Measurements from ENCODE around the gene EGFL8.

Gene EGFL8

DNA sequence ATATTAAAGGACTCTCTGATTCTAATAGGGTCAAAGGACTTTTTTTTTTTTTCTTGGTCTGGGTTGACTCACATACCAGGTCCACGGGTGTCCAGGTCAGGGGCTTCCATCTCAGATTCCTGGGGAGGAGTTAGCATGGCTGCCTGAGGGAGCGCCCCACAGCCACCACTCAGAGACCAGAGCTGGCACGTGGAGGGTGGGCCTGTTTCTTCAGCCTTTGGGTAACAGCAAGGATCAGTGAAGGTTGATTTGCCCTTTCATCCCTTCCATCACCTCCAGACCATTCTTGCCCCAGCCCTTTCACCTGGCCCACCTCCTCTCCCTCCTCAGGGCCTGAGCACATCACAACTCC, 33.9 kb downstream of the EGFL8 start:
- peak in 1 of 2 donors; percentile 66 for DNase-seq
- Histone ChIP-seq H3K36me3 (no peaks in the 10 kb centered on the region), H3K9me3 (no peaks in the 10 kb centered on the region), H3K27ac (no peak overlapping the region), H3K4me1 (peaks cover 0 to 19% (median 16%) of the 10 kb centered on the region in 4 donors), H3K4me3 (no peak overlapping the region), H3K27me3 (peaks cover 0 to 25% of the 10 kb centered on the region in 2 donors)
- no peak for TF ChIP-seq CTCF (IDR thresholded peaks at IDR 0.05)
- intact Hi-C loops (cut with DNase I; ENCODE audit: low total_unique reads): no loop called here

- TF ChIP-seq CTCF (IDR thresholded peaks at IDR 0.05): no peak
- DNase-seq: peak in 1 of 2 donors; percentile 65
- intact Hi-C loops (cut with DNase I; ENCODE audit: low total_unique reads): no loop called here
These were observed 34.5 kb downstream of the EGFL8 start for GRCh38 chr6:32198866-32199265.

DNA sequence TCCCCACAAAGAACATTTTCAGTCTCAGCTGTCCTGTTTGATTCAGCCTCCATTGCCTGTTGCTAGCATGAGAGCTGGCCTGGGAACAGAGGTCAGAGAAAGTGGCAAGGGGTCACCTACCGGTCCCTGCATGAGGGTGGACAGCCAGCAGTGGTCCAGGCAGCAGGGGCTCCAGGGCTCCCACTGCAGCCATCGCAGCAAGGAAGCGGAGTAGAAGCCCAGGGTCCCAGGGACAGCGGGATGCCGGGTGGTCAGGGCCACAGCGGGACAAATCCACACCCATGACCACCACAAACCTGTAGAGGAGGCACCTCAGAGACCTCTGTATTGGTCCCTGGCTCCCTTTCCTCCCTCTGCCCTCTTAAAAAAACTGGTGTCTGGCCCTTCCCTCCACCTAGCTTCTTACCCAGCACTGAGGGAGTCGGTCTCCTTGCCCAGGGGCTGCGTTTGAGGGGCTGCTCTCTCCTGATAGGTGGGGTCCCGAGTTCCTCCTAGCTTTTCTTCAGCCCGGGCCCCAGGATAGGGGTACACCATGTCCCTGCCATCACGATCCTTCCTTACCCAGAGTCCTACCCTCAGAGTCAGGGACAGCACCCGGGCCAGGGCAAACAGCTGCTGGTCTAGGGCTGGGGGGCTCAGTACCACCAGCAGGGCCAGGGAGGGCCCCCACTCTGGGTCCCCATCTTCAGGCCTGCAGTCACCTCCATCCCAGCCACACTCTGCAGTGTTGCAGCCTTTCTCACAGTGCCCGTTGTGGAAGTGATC, 36.5 kb downstream of the EGFL8 start:
- H3K27me3 ChIP-seq: peaks cover 0 to 35% of the 10 kb centered on the region in 2 donors
- no peak for DNase-seq
- H3K36me3 ChIP-seq: no peaks in the 10 kb centered on the region
- no peak for TF ChIP-seq CTCF (IDR thresholded peaks at IDR 0.05)
- H3K4me1 ChIP-seq: peaks cover 0 to 10% (median 9%) of the 10 kb centered on the region in 4 donors
- intact Hi-C loops (cut with DNase I; ENCODE audit: low total_unique reads): no loop called here
- no peak overlapping the region for H3K27ac ChIP-seq
- no peaks in the 10 kb centered on the region for H3K9me3 ChIP-seq
- H3K4me3 ChIP-seq: no peak overlapping the region

More at GRCh38 chr6:32198866-32199265, 34.5 kb downstream of the EGFL8 start:
- Histone ChIP-seq H3K4me3 (no peak overlapping the region), H3K9me3 (no peaks in the 10 kb centered on the region), H3K4me1 (peaks cover 0 to 18% (median 16%) of the 10 kb centered on the region in 4 donors), H3K27ac (no peak overlapping the region), H3K27me3 (peaks cover 0 to 31% of the 10 kb centered on the region in 2 donors), H3K36me3 (no peaks in the 10 kb centered on the region)

DNA sequence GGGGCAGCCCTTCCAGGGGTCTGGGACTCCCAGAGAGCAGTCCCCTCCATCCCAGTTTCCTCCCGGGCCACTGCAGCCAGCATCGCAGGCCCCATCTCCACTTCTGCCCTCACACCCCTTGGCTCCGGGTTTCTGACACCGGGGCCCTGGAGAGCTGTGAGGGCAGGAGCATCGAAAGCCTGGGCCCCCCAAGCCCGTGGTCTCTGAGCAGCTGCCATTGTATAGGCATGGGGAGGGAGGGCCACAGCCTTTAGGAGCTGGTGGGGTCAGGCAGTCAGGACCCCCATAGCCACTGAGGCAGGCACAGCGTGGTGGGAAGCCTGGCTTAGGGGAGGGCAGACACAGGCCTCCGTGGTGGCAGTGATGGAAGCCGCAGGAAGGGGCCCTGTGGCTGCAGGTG, 37.8 kb downstream of the EGFL8 start:
- H3K4me1 ChIP-seq: peaks cover 0 to 2% (median 2%) of the 10 kb centered on the region in 4 donors
- no peaks in the 10 kb centered on the region for H3K36me3 ChIP-seq
- TF ChIP-seq CTCF (IDR thresholded peaks at IDR 0.05): no peak
- no peak for DNase-seq
- H3K9me3 ChIP-seq: no peaks in the 10 kb centered on the region
- H3K4me3 ChIP-seq: no peak overlapping the region
- intact Hi-C loops (cut with DNase I; ENCODE audit: low total_unique reads): no loop called here
- H3K27me3 ChIP-seq: peaks cover 0 to 35% of the 10 kb centered on the region in 2 donors
- H3K27ac ChIP-seq: no peak overlapping the region

DNA sequence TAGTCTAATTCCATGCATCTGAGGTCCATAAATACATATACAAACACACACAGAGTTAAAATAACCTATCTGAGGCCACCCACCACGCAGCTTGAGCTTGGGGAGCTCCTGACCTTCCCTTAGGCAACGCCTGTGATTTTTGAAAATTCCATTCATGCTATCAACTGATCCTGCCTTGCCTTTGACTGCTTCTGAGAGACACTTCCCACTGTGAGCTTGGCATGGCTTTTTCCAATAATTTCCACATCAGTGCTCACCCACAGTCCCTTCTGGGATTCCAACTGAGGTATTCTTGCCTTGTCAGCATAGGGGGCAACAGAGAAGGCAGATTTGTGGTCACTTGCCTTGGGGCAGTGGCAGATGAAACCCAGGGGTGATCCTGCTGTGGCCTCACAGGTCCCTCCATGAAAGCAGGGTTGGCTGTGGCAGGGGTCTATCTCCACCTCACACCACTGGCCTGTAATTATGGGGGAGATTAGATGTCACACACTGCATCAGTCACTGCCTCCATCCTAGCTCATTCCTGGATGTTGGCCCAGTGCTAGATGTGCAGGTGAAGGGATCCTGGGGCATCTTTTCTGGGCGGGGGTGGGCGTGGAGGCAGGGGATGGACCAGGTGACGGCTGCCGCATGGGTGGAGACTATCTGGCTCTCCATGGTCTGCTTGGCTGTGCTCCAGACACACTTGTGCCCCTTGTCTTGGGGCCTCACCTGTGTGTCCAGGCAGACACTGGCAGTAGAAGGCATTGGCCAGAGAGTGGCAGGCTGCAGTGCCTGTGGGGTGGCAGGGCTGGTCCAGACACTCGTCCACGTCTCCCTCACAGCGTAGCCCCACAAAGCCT, 39.3 kb downstream of the EGFL8 start:
- peak in 1 of 2 donors; percentile 46 for DNase-seq
- no peaks in the 10 kb centered on the region for H3K9me3 ChIP-seq
- H3K27ac ChIP-seq: no peak overlapping the region
- intact Hi-C loops (cut with DNase I; ENCODE audit: low total_unique reads): no loop called here
- peaks cover 0 to 35% of the 10 kb centered on the region in 2 donors for H3K27me3 ChIP-seq
- TF ChIP-seq CTCF (IDR thresholded peaks at IDR 0.05): no peak
- H3K4me1 ChIP-seq: no peaks in the 10 kb centered on the region
- H3K4me3 ChIP-seq: no peak overlapping the region
- H3K36me3 ChIP-seq: no peaks in the 10 kb centered on the region
